Lower leg skin (tissue), 4 donors: Measurements from ENCODE around the gene ZNF207. TPM values are rescaled to one million over a fixed set of nuclear protein-coding genes. Genes with fewer than 3 reads are reported as not detected.
"Not testable (repeated sequence)": the region's sequence is repeated elsewhere in the genome, so short reads cannot be mapped to it uniquely, and the experiment has no call there.

ENCODE experiments used
- DNase-seq, 2 donors: peaks; one replicate each; pipeline ENCODE4 v3.0.0-alpha.2; 2019; ENCODE audit warnings: low spot score in 2 of 2
- H3K4me3 ChIP-seq: fragments of 200-600 bp; sonication (generic); 2 replicates; pipeline ENCODE4 v1.5.1; 2017; ENCODE audit warnings: mild to moderate bottlenecking, low read depth; ENCODE audit not compliant: poor library complexity, severe bottlenecking
- POLR2A ChIP-seq, 2 donors: fragments of 450-650 bp; IDR thresholded peaks; one replicate each; pipeline ENCODE4 v1.6.1; 2016 to 2017; ENCODE audit warnings: antibody characterized with exemption in 2 of 2, mild to moderate bottlenecking in 1 of 2, moderate library complexity in 1 of 2
- WGBS, 2 donors: methylation state at CpG; one replicate each; pipeline ENCODE4 v1.1.5; 2018; 5-methylcytosine and 5-hydroxymethylcytosine counted together
- intact Hi-C: fragments of 100-400 bp; cut with DNase I; formaldehyde crosslinking; loops from one replicate; pipeline ENCODE4 v1.15.0; 2023; ENCODE audit warnings: low total_unique reads
- microRNA counts, 2 donors: library from miRNA; unstranded; fragments of <30 nt; microRNA quantifications; one replicate each; lab custom pipeline; 2016
- microRNA-seq, 2 donors: library from miRNA; unstranded; fragments of <30 nt; microRNA quantifications; one replicate each; pipeline ENCODE4, GENCODE V29; 2016; ENCODE audit warnings: borderline replicate concordance in 2 of 2, borderline number of aligned reads in 1 of 2
- total RNA-seq, 4 donors: library from RNA; depleted of rRNA; stranded (reverse); fragments of >200 nt; gene quantifications; one replicate each; pipeline ENCODE4 v1.1.0, GENCODE V29; 2016
- TF ChIP-seq, protein P1 (sequence below), 3 donors: fragments of 450-650 bp; IDR thresholded peaks; one replicate each; pipeline ENCODE4 v1.5.1; 2016; ENCODE audit warnings: antibody characterized with exemption in 3 of 3, mild to moderate bottlenecking in 3 of 3, moderate library complexity in 2 of 3

ZNF207 gene
- total RNA-seq, 4 donors from 2014 or later: 93.5 to 158 (median 117) TPM

DNA sequence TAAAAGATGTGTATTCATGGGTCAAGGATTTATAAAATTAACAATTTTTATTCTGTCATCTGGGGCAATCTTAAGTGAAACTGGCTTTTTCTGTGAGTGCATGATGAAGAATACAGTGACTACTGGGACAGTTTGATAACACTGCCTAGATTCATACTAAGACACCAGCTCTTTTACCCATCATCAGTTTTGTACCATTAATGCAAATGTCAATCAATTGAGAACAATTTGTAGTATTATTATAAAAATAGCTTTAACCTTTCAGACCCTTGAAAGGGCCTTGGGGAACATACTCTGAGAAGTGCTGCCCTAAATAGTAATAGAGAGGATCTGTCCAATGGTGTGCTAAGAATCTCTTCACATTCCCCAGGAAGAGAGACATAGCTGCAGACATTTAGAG lies 49.0 kb downstream of the ZNF207 start:
- intact Hi-C loops: no loop called here
- no peak overlapping the region for H3K4me3 ChIP-seq
- TF ChIP-seq, protein P1, sequence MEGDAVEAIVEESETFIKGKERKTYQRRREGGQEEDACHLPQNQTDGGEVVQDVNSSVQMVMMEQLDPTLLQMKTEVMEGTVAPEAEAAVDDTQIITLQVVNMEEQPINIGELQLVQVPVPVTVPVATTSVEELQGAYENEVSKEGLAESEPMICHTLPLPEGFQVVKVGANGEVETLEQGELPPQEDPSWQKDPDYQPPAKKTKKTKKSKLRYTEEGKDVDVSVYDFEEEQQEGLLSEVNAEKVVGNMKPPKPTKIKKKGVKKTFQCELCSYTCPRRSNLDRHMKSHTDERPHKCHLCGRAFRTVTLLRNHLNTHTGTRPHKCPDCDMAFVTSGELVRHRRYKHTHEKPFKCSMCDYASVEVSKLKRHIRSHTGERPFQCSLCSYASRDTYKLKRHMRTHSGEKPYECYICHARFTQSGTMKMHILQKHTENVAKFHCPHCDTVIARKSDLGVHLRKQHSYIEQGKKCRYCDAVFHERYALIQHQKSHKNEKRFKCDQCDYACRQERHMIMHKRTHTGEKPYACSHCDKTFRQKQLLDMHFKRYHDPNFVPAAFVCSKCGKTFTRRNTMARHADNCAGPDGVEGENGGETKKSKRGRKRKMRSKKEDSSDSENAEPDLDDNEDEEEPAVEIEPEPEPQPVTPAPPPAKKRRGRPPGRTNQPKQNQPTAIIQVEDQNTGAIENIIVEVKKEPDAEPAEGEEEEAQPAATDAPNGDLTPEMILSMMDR (IDR thresholded peaks at IDR 0.05): no peak
- TF ChIP-seq POLR2A (IDR thresholded peaks at IDR 0.05): no peak

DNA sequence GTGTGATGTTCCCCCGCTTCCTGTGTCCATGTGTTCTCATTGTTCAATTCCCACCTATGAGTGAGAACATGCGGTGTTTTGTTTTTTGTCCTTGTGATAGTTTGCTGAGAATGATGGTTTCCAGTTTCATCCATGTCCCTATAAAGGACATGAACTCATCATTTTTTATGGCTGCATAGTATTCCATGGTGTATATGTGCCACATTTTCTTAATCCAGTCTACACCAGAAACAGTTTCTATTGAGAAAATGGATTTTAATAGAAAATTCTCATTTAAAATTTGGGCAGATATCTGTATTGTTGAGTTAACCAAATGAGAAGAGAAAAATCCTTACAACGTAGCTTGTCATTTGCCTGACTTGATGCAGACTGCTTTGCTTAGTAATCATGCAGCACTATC lies 60.1 kb downstream of the ZNF207 start:
- WGBS, 2 donors: 96 to 98% methylated on average over 3 of the region's 3 CpGs
- DNase-seq, H3K4me3 ChIP-seq, intact Hi-C loops: not testable (repeated sequence)

More for the DNA sequence above, 49.0 kb downstream of the ZNF207 start:
- DNase-seq: no peak

DNA sequence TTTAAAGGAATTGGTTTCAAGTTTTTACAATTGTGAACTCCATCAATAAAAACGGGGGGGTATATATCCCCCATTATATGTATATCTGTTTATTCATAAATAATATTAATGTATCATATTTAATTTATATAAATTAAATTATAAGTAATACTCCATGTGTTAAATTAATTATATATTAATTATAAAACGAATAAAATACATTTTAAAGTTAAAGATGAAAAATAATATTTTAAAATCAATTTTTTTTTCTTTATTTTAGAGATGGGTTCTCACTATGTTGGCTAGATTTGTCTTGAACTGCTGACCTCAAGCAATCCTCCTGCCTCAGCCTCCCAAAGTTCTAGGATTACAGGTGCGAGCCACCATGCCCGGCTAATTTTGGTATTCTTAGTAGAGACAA lies 76.9 kb downstream of the ZNF207 start:
- 81 to 82% methylated on average over 4 of the region's 4 CpGs for WGBS, 2 donors
- DNase-seq: no peak
- intact Hi-C loops: no loop called here
- TF ChIP-seq POLR2A (IDR thresholded peaks at IDR 0.05): no peak
- TF ChIP-seq, protein P1 (IDR thresholded peaks at IDR 0.05): no peak
- no peak overlapping the region for H3K4me3 ChIP-seq

DNA sequence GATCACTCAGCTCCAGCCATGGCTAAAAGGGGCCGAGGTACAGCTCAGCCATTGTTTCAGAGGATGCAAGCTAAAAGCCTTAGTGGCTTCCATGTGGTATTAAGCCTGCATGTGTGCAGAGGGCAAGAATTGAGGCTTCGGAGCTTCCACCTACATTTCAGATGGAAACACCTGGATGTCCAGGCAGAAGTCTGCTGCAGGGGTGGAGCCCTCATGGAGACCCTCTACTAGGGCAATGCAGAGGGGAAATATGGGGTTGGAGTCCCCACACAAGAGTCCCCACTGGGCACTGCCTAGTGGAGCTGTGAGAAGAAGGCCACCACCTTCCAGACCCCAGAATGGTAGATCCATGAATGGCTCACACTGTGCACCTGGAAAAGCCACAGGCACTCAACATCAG lies 79.6 kb downstream of the ZNF207 start:
- TF ChIP-seq, protein P1 (IDR thresholded peaks at IDR 0.05): no peak
- no peak for TF ChIP-seq POLR2A (IDR thresholded peaks at IDR 0.05)
- intact Hi-C loops: no loop called here
- peak in 1 of 2 donors; percentile 23 for DNase-seq
- H3K4me3 ChIP-seq: no peak overlapping the region
- 91 to 96% methylated on average over 2 of the region's 2 CpGs for WGBS, 2 donors

MicroRNAs within 50 kb of the gene (microRNA counts, 767-probe panel; counts per million panel counts)
- 0 to 358 counts per million in 2 donors for microRNA hsa-miR-632 (lab: Ali Mortazavi, UCI)

Small RNAs within 50 kb of the gene (microRNA-seq; reads per million reads assigned to microRNA genes)
- gene MIR632: 1.1 to 1.4 reads per million in 2 donors

Other genes starting within 250 kb of the ZNF207 start
- 10 to 100 TPM; 60.8 to 97.6 (median 72.7) TPM for gene RHOT1, start 207.7 kb upstream of the ZNF207 start, total RNA-seq
- under 1 TPM in 3 of 4 donors, not detected in 1; 0.12 to 0.71 (median 0.55) TPM for gene RHBDL3, start 84.3 kb upstream of the ZNF207 start, total RNA-seq
- gene C17orf75, start 8.0 kb upstream of the ZNF207 start, total RNA-seq: 10 to 100 TPM in 1 of 4 donors, 1 to 10 TPM in 3; 5.3 to 11.9 (median 8.1) TPM
- 10 to 100 TPM; 44.2 to 77.0 (median 54.2) TPM for gene PSMD11, start 94.4 kb downstream of the ZNF207 start, total RNA-seq
- 1 to 10 TPM; 3.3 to 5.8 (median 5.0) TPM for gene CDK5R1, start 136.8 kb downstream of the ZNF207 start, total RNA-seq